ENCODE data around the gene ZNF664. TPM values are rescaled to one million over a fixed set of nuclear protein-coding genes. Genes with fewer than 3 reads are reported as not detected.

Gene ZNF664
- total RNA-seq, 2 donors from 2014 or later, result 53.1 to 56.2 TPM

DNA sequence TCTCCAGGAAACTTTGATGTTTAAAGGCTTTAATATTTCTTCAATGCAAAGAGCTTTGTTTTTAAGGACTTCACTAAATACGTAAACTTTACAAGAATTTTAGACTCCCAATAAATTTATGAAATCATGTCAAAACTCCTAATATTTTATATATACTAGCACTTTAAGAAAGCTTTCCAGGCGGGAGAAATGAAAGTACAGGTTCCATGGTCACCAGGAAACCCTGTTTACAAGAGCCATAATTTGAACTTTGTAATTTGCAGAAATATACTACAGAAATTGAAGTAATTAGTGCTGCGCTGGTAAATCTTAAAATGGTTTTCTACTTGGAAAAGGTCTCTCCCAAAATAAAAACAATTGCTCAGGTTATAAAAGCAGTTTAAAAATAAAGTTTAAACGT, 9.2 kb upstream of the ZNF664 start:
- no peak for DNase-seq (ENCODE audit: low spot score)
- TF ChIP-seq CTCF (IDR thresholded peaks at IDR 0.05), result no peak
- Histone ChIP-seq H3K27ac (no peak overlapping the region), H3K4me1 (peaks cover 0 to 8% of the 10 kb centered on the region in 2 donors), H3K27me3 (no peaks in the 10 kb centered on the region), H3K4me3 (no peak overlapping the region), H3K36me3 (no peaks in the 10 kb centered on the region), H3K9me3 (no peaks in the 10 kb centered on the region)

DNA sequence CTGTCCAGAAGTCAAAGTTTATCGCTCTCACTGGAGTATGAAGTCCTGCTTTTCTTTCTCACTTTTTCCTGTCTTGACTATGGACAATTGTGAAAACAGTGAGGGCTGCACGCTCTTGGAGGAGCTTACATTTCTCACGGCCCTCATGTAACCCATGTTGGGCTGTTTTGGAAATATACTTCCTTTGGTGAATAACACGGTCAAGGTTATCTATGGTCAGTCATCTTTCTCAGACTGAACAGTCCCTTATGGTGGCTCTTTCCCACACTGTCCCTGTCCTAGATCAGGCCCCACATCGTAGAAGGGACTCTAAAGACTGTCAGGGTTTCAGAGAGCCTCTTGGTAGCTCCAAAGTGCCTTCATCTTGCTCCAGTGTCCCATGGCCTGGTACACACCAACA, 7.6 kb upstream of the ZNF664 start:
- Histone ChIP-seq H3K36me3 (no peaks in the 10 kb centered on the region), H3K27ac (no peak overlapping the region), H3K9me3 (no peaks in the 10 kb centered on the region), H3K4me3 (no peak overlapping the region), H3K4me1 (peaks cover 0 to 18% of the 10 kb centered on the region in 2 donors), H3K27me3 (no peaks in the 10 kb centered on the region)
- TF ChIP-seq CTCF (IDR thresholded peaks at IDR 0.05), result no peak
- DNase-seq (ENCODE audit: low spot score), result no peak

DNA sequence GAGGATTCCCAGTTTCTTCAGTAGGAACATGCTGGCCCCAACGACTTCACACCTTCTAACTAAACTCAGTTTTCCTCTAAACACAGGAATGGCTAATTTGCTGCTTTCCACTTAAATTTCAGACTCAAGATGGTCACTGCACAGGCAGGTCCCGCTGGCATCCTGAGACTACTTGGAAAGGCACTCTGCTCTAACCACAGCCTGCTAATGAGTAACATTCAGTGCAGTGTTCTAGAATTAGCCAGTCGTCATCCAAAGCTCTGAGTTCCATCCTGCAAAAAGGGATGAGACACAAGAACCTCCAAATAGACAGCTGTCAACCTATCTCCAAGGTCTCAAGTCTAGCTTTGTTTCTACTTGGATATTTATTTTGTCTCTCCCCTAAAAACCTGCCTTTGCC, 6.4 kb upstream of the ZNF664 start:
- no peak for DNase-seq (ENCODE audit: low spot score)
- H3K36me3 ChIP-seq, result no peaks in the 10 kb centered on the region
- H3K4me3 ChIP-seq, result no peak overlapping the region
- no peaks in the 10 kb centered on the region for H3K27me3 ChIP-seq
- no peak overlapping the region for H3K27ac ChIP-seq
- peaks cover 0 to 22% of the 10 kb centered on the region in 2 donors for H3K4me1 ChIP-seq
- H3K9me3 ChIP-seq, result no peaks in the 10 kb centered on the region
- TF ChIP-seq CTCF (IDR thresholded peaks at IDR 0.05), result no peak

DNA sequence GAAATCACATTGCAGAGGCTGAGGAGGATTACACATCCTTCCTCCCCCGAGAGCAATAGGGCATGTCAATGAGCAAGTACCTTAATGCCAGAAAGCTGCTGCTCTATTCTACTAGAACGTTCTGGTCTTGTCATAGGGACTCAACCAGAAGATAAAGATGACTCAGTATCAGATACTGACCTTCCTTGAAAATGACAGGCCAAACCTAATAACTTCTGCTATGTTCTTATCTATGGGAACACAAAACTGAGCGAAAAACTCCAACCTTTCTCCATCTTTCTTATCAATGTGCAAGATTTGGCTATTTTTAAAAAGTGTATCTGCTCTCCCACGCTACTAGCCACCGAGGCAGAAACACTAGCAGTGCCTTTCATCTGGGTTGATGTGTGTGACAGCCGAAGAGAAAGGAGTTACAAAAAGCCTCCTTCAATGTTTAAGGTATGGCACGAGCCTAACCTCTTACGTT, 5.9 kb upstream of the ZNF664 start:
- Histone ChIP-seq H3K9me3 (no peaks in the 10 kb centered on the region), H3K27me3 (no peaks in the 10 kb centered on the region), H3K4me3 (no peak overlapping the region), H3K27ac (no peak overlapping the region), H3K36me3 (no peaks in the 10 kb centered on the region), H3K4me1 (peaks cover 0 to 22% of the 10 kb centered on the region in 2 donors)
- no peak for TF ChIP-seq CTCF (IDR thresholded peaks at IDR 0.05)
- DNase-seq (ENCODE audit: low spot score), result no peak

- H3K27ac ChIP-seq, result peak overlapping the region; percentile 96 to 98
- no peak for TF ChIP-seq CTCF (IDR thresholded peaks at IDR 0.05)
- peaks cover 0 to 33% of the 10 kb centered on the region in 2 donors for H3K4me1 ChIP-seq
These were observed 1.6 kb upstream of the ZNF664 start for GRCh38 chr12:123971449-123971769.

DNA sequence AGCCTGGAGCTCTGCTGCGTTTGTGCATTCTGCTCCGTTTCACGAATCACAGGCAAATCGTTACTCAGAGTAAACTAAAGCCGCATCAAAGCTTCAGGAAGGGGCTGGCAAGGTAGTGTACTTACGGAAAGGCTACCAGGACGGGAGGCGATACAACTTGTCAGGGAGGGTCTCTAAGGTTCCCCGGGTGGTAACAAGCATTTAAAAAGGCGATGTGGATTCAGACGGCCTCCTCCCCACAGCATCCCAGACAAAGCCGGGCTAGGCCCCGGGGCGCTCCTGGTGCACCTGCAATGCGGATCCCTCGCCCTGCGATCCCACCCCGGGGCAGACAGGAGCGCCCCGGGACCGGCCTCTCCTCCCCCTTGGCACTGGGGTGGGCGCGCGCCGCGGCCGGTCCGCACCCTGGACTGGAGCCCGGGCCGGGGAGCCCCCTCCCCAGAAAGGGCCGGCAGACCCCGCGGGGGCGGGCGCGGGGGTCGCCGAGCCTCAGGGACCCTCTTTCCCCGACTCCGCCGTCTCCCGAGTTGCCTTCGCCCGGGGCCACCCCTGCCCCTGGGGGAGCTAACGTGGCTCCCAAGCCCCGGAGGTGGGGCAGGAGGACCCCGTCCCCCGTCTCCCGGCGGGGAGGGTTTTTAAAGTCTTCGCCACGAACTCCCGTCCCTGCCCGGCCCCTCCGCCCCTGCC, 1.1 kb upstream of the ZNF664 start:
- peak overlapping the region; percentile 95 to 96 for H3K4me3 ChIP-seq
- TF ChIP-seq CTCF (IDR thresholded peaks at IDR 0.05), result no peak
- no peaks in the 10 kb centered on the region for H3K36me3 ChIP-seq
- H3K27ac ChIP-seq, result peak overlapping the region; percentile 96 to 98
- no peaks in the 10 kb centered on the region for H3K9me3 ChIP-seq
- DNase-seq (ENCODE audit: low spot score), result no peak
- no peaks in the 10 kb centered on the region for H3K27me3 ChIP-seq
- H3K4me1 ChIP-seq, result peaks cover 0 to 33% of the 10 kb centered on the region in 2 donors

More at GRCh38 chr12:123971449-123971769, 1.6 kb upstream of the ZNF664 start:
- Histone ChIP-seq H3K27me3 (no peaks in the 10 kb centered on the region), H3K9me3 (no peaks in the 10 kb centered on the region), H3K4me3 (peak overlapping the region; percentile 95 to 96), H3K36me3 (no peaks in the 10 kb centered on the region)
- DNase-seq (ENCODE audit: low spot score), result no peak

All from right atrium auricular region (tissue), 2 donors.